ENCODE results near the gene TREM2.
A peak's percentile ranks its signal among the peaks of the same experiment; 100 is the strongest.

Gene TREM2

GRCh38 chr6:41182069-41183034 lies 19.4 kb upstream of the TREM2 start:
- peak; percentile 38 for DNase-seq

- no peak for DNase-seq
Observed at GRCh38 chr6:41181566-41181965, 18.6 kb upstream of the TREM2 start.

GRCh38 chr6:41179163-41179562 lies 16.2 kb upstream of the TREM2 start:
- no peak for DNase-seq

- no peak for DNase-seq
Observed at GRCh38 chr6:41177695-41178094, 14.8 kb upstream of the TREM2 start.

GRCh38 chr6:41177287-41177686 lies 14.4 kb upstream of the TREM2 start:
- no peak for DNase-seq

- no peak for DNase-seq
Observed at GRCh38 chr6:41176189-41176588, 13.3 kb upstream of the TREM2 start.

- DNase-seq, result no peak
Observed at GRCh38 chr6:41175084-41175483, 12.2 kb upstream of the TREM2 start.

GRCh38 chr6:41174610-41175009 lies 11.7 kb upstream of the TREM2 start:
- no peak for DNase-seq

- no peak for DNase-seq
Observed at GRCh38 chr6:41171908-41172307, 9.0 kb upstream of the TREM2 start.

- DNase-seq, result no peak
Observed at GRCh38 chr6:41170547-41171160, 7.7 kb upstream of the TREM2 start.

GRCh38 chr6:41167173-41167963 lies 4.5 kb upstream of the TREM2 start:
- DNase-seq, result no peak

GRCh38 chr6:41164551-41165120 lies 1.7 kb upstream of the TREM2 start:
- no peak for DNase-seq

GRCh38 chr6:41163419-41163717 lies 452 bp upstream of the TREM2 start:
- no peak for DNase-seq

GRCh38 chr6:41161851-41162552 lies 914 bp downstream of the TREM2 start:
- DNase-seq, result no peak

GRCh38 chr6:41161380-41161779 lies 1.5 kb downstream of the TREM2 start:
- DNase-seq, result no peak

GRCh38 chr6:41160933-41161332 lies 2.0 kb downstream of the TREM2 start:
- DNase-seq, result no peak

- no peak for DNase-seq
Observed at GRCh38 chr6:41159415-41160082, 3.4 kb downstream of the TREM2 start.

- no peak for DNase-seq
Observed at GRCh38 chr6:41157323-41157722, 5.6 kb downstream of the TREM2 start.

- no peak for DNase-seq
Observed at GRCh38 chr6:41156771-41157170, 6.1 kb downstream of the TREM2 start.

GRCh38 chr6:41156001-41156400 lies 6.9 kb downstream of the TREM2 start:
- DNase-seq, result no peak

GRCh38 chr6:41155132-41155805 lies 7.6 kb downstream of the TREM2 start:
- DNase-seq, result no peak
